Endothelial cell of umbilical vein (primary cell): ENCODE measurements around the gene HOXC9. TPM values are rescaled to one million over a fixed set of nuclear protein-coding genes. Genes with fewer than 3 reads are reported as not detected.

Experiments
- BruUV-seq: library from RNA; stranded (reverse); fragments of 400-500 nt; replicated peaks from 2 replicates; lab custom pipeline; 2021; lab: Mats Ljungman, UMichigan
- CTCF ChIA-PET: fragments of 300-600, 350-600 bp; sonication (Branson Sonifier 250); formaldehyde crosslinking; loops from one replicate; lab custom pipeline; 2021; ENCODE audit warnings: antibody characterized with exemption, inconsistent platforms; lab: Charles Lee
- POLR2A ChIA-PET: fragments of 300-600, 350-600 bp; sonication (Branson Sonifier 250); formaldehyde crosslinking; loops from one replicate; lab custom pipeline; 2021; ENCODE audit warnings: antibody characterized with exemption, inconsistent platforms; lab: Charles Lee
- DNase-seq: peaks from one replicate; pipeline ENCODE4 v3.0.0-alpha.2; 2011; ENCODE audit warnings: low read depth, low spot score
- FAIRE-seq: peaks from 2 replicates; lab custom pipeline; 2011; peaks lifted over from hg19 to GRCh38; lab: Jason Lieb, UNC
- H2AFZ ChIP-seq: 2 replicates; pipeline ENCODE4 v1.6.0; 2012; ENCODE audit warnings: low read depth, low read length, control low read depth, inconsistent platforms
- H3K27ac ChIP-seq: 2 replicates; pipeline ENCODE4 v1.5.1; 2011; ENCODE audit warnings: low read depth, mild to moderate bottlenecking, control low read depth, low read length, moderate library complexity; ENCODE audit not compliant: insufficient read depth
- H3K27me3 ChIP-seq, 2 experiments: 2 replicates each; pipeline versions ENCODE4 v1.6.0 to v1.6.1; 2011; ENCODE audit warnings: low read length in 2 of 2, mixed read lengths in 1 of 2; ENCODE audit not compliant: control insufficient read depth in 2 of 2, insufficient read depth in 2 of 2
- H3K36me3 ChIP-seq, 2 experiments: 2 replicates in 1 of 2; 3 replicates in 1 of 2; pipeline ENCODE4 v1.5.1; 2011; ENCODE audit warnings: low read length in 2 of 2, mild to moderate bottlenecking in 1 of 2, moderate library complexity in 1 of 2; ENCODE audit not compliant: control insufficient read depth in 2 of 2, insufficient read depth in 2 of 2; ENCODE audit errors: extremely low read depth in 1 of 2
- H3K4me1 ChIP-seq: 3 replicates; pipeline ENCODE4 v1.5.1; 2011; ENCODE audit warnings: mild to moderate bottlenecking, low read length; ENCODE audit not compliant: control insufficient read depth, insufficient read depth; ENCODE audit errors: extremely low read depth
- H3K4me2 ChIP-seq: 2 replicates; pipeline ENCODE4 v1.6.1; 2011; ENCODE audit warnings: low read length, control low read depth, mixed read lengths; ENCODE audit not compliant: insufficient read depth
- H3K4me3 ChIP-seq, 3 experiments: fragments of 200-600 bp in 1 of 3; sonication (generic), shearing (Covaris generic) in 1 of 3; replicated peaks in 1 of 3; 2 replicates each; pipeline ENCODE4 v1.5.1; 2011 to 2016; ENCODE audit warnings: control low read depth in 3 of 3, low read length in 3 of 3, mild to moderate bottlenecking in 2 of 3, inconsistent platforms in 1 of 3, low read depth in 1 of 3, moderate library complexity in 1 of 3; ENCODE audit not compliant: insufficient read depth in 1 of 3
- H3K79me2 ChIP-seq: 2 replicates; pipeline ENCODE4 v1.6.0; 2012; ENCODE audit warnings: low read length, inconsistent platforms; ENCODE audit not compliant: control insufficient read depth, insufficient read depth
- H3K9ac ChIP-seq: replicated peaks from 2 replicates; pipeline ENCODE3; 2011; ENCODE audit warnings: low read length, control low read depth; ENCODE audit not compliant: insufficient read depth; ENCODE audit errors: extremely low read depth
- H3K9me1 ChIP-seq: replicated peaks from 3 replicates; pipeline ENCODE4 v1.6.0; 2011; ENCODE audit warnings: mild to moderate bottlenecking, low read length; ENCODE audit not compliant: control insufficient read depth, insufficient read depth; ENCODE audit errors: extremely low read depth
- H3K9me3 ChIP-seq: replicated peaks from 2 replicates; pipeline ENCODE4 v1.5.1; 2012; ENCODE audit warnings: low read length, inconsistent platforms; ENCODE audit not compliant: control insufficient read depth, insufficient read depth
- H4K20me1 ChIP-seq: replicated peaks from 2 replicates; pipeline ENCODE3; 2011; ENCODE audit warnings: mild to moderate bottlenecking, low read length; ENCODE audit not compliant: control insufficient read depth, insufficient read depth; ENCODE audit errors: extremely low read depth
- CTCF ChIP-seq, 2 donors: IDR thresholded peaks; 1 replicate in 1 of 2; 2 replicates in 1 of 2; pipeline ENCODE4 v1.5.1; 2011; ENCODE audit warnings: low read length in 2 of 2, mild to moderate bottlenecking in 2 of 2, moderate library complexity in 2 of 2, control low read depth in 1 of 2, inconsistent platforms in 1 of 2, low read depth in 1 of 2; ENCODE audit not compliant: insufficient read depth in 1 of 2; ENCODE audit errors: extremely low read depth in 1 of 2
- EZH2 ChIP-seq: IDR thresholded peaks from 2 replicates; pipeline ENCODE4 v1.6.1; 2012; ENCODE audit warnings: borderline replicate concordance, low read depth, mild to moderate bottlenecking, moderate library complexity, low read length, inconsistent platforms; ENCODE audit not compliant: severe bottlenecking
- FOS ChIP-seq: IDR thresholded peaks from 2 replicates; pipeline ENCODE4 v1.6.1; 2011; ENCODE audit warnings: mild to moderate bottlenecking, low read length, moderate library complexity, borderline replicate concordance; ENCODE audit not compliant: insufficient read depth
- GATA2 ChIP-seq: IDR thresholded peaks from 2 replicates; pipeline ENCODE4 v1.7.0; 2011; ENCODE audit warnings: low read depth, mild to moderate bottlenecking, moderate library complexity, mixed read lengths, low read length; ENCODE audit not compliant: insufficient read length, insufficient read depth
- JUN ChIP-seq: IDR thresholded peaks from 2 replicates; pipeline ENCODE4 v1.6.1; 2011; ENCODE audit warnings: borderline replicate concordance, low read depth; ENCODE audit not compliant: insufficient read length, insufficient read depth
- MAX ChIP-seq: IDR thresholded peaks from 2 replicates; pipeline ENCODE4 v1.6.1; 2011; ENCODE audit not compliant: insufficient read depth, insufficient read length
- MYC ChIP-seq: IDR thresholded peaks from one replicate; pipeline ENCODE4 v1.6.1; 2011; ENCODE audit warnings: mild to moderate bottlenecking, low read depth, low read length
- POLR2A ChIP-seq: IDR thresholded peaks from 2 replicates; pipeline ENCODE4 v1.6.1; 2012; ENCODE audit warnings: low read depth, mild to moderate bottlenecking, control low read depth, low read length
- POLR2AphosphoS5 ChIP-seq: IDR thresholded peaks from 2 replicates; pipeline ENCODE4 v1.6.1; 2012; ENCODE audit warnings: low read depth, mild to moderate bottlenecking, control low read depth, low read length, moderate library complexity; ENCODE audit not compliant: insufficient read depth
- dilution Hi-C: fragments of 300-500 bp; cut with MboI; formaldehyde crosslinking; loops from one replicate; pipeline ENCODE4 v1.15.0; 2019; ENCODE audit warnings: low sequenced_read_pairs; ENCODE audit not compliant: extremely low pct_ligation_motif_present
- intact Hi-C: fragments of 100-400 bp; cut with micrococcal nuclease; formaldehyde crosslinking; loops from one replicate; pipeline ENCODE4 v1.10.0; 2022
- polyA plus RNA-seq, 4 experiments: library from polyadenylated mRNA; depleted of rRNA in 3 of 4; stranded (reverse) in 3 of 4; unstranded in 1 of 4; fragments of >200 nt; gene quantifications; 2 replicates each; pipeline versions ENCODE4 v1.2.1 to v1.2.3, GENCODE V29; 2011 to 2012; ENCODE audit warnings: missing spikeins in 1 of 4
- total RNA-seq: library from RNA; stranded (reverse); gene quantifications from 2 replicates; pipeline ENCODE4 v1.2.3, GENCODE V29; 2021

The HOXC9 gene
- total and polyA plus RNA-seq, 2 donors (not counting 3 experiments of a cell fraction or from before 2014, with no cell fraction given) = 0.40 to 0.58 TPM

- Histone ChIP-seq H3K9me3 (no peaks in the 10 kb centered on the region), H3K79me2 (no peaks in the 10 kb centered on the region), H3K36me3 (no peaks in the 10 kb centered on the region), H3K4me1 (no peaks in the 10 kb centered on the region), H3K4me3 (no peak overlapping the region), H2AFZ (no peak overlapping the region), H3K4me2 (no peak overlapping the region), H4K20me1 (no peaks in the 10 kb centered on the region), H3K9me1 (no peaks in the 10 kb centered on the region), H3K27ac (no peak overlapping the region), H3K27me3 (peaks cover 84 to 96% of the 10 kb centered on the region in 2 experiments), H3K9ac (no peak overlapping the region)
- dilution Hi-C loops (no loop called here), intact Hi-C loops (no loop called here)
- no peak for TF ChIP-seq MAX
- ChIA-PET CTCF (no interaction called here), POLR2A (no interaction called here)
- no TSS peak for BruUV-seq
- no peak for DNase-seq
- no peak for FAIRE-seq
These were observed 22.1 kb upstream of the HOXC9 start for GRCh38 chr12:53977596-53978445.

- H3K27ac ChIP-seq = no peak overlapping the region
- H3K4me1 ChIP-seq = no peaks in the 10 kb centered on the region
- H4K20me1 ChIP-seq = no peaks in the 10 kb centered on the region
- H3K9me3 ChIP-seq = no peaks in the 10 kb centered on the region
- dilution Hi-C loops (no loop called here), intact Hi-C loops (no loop called here)
- no TSS peak for BruUV-seq
- DNase-seq (no peak), FAIRE-seq (no peak)
- no peaks in the 10 kb centered on the region for H3K79me2 ChIP-seq
- H2AFZ ChIP-seq = no peak overlapping the region
- no peak for TF ChIP-seq MAX
- no peak for TF ChIP-seq POLR2AphosphoS5
- TF ChIP-seq CTCF (IDR thresholded peaks at IDR 0.05; ENCODE audit: extremely low read depth in 1 of 2, insufficient read depth in 1 of 2, low read depth in 1 of 2, low read length in 2 of 2) = no peak
- TF ChIP-seq FOS = no peak
- no peak for TF ChIP-seq MYC
- TF ChIP-seq POLR2A = no peak
- TF ChIP-seq GATA2 = no peak
- TF ChIP-seq JUN = no peak
- TF ChIP-seq EZH2 = no peak
- no peak overlapping the region for H3K4me3 ChIP-seq
- peaks cover 84 to 96% of the 10 kb centered on the region in 2 experiments for H3K27me3 ChIP-seq
- ChIA-PET CTCF (no interaction called here), POLR2A (no interaction called here)
- no peak overlapping the region for H3K4me2 ChIP-seq
- H3K36me3 ChIP-seq = no peaks in the 10 kb centered on the region
- H3K9me1 ChIP-seq = no peaks in the 10 kb centered on the region
- H3K9ac ChIP-seq = no peak overlapping the region
These were observed 21.2 kb upstream of the HOXC9 start for GRCh38 chr12:53978477-53979356.
